H54 (cell line): ENCODE results near the gene GALNT12.

ENCODE experiments used
- DNase-seq: peaks from one replicate; pipeline ENCODE4 v3.0.0; 2011; ENCODE audit warnings: low spot score, mixed read lengths; ENCODE audit not compliant: insufficient read length
- FAIRE-seq: peaks from 3 replicates; lab custom pipeline; 2011; peaks lifted over from hg19 to GRCh38; lab: Jason Lieb, UNC
- POLR2A ChIP-seq: IDR thresholded peaks from 2 replicates; pipeline ENCODE4 v1.6.1; 2011; ENCODE audit warnings: low read depth, mild to moderate bottlenecking, low read length

The GALNT12 gene

GRCh38 chr9:98842510-98842909, 35.0 kb downstream of the GALNT12 start:
- FAIRE-seq = no peak
- DNase-seq = no peak
- no peak for TF ChIP-seq POLR2A

- no peak for DNase-seq
- FAIRE-seq = no peak
- TF ChIP-seq POLR2A = no peak
These were observed 38.6 kb downstream of the GALNT12 start for GRCh38 chr9:98846081-98846480.

- no peak for TF ChIP-seq POLR2A
- DNase-seq = no peak
- no peak for FAIRE-seq
These were observed 39.4 kb downstream of the GALNT12 start for GRCh38 chr9:98846879-98847278.

- peak; percentile 97 for FAIRE-seq
- no peak for TF ChIP-seq POLR2A
- DNase-seq = peak; percentile 97
These were observed 41.1 kb downstream of the GALNT12 start for GRCh38 chr9:98848450-98849149.

GRCh38 chr9:98849563-98849962, 42.1 kb downstream of the GALNT12 start:
- no peak for TF ChIP-seq POLR2A
- FAIRE-seq (no peak), DNase-seq (no peak)

- no peak for DNase-seq
- no peak for FAIRE-seq
- no peak for TF ChIP-seq POLR2A
These were observed 43.6 kb downstream of the GALNT12 start for GRCh38 chr9:98850851-98851729.

GRCh38 chr9:98851730-98852459, 44.4 kb downstream of the GALNT12 start:
- no peak for TF ChIP-seq POLR2A

GRCh38 chr9:98852460-98852734, 44.9 kb downstream of the GALNT12 start:
- FAIRE-seq (no peak), DNase-seq (no peak)
- no peak for TF ChIP-seq POLR2A

More at GRCh38 chr9:98851730-98852459, 44.4 kb downstream of the GALNT12 start:
- DNase-seq (no peak), FAIRE-seq (no peak)

GRCh38 chr9:98852961-98853360, 45.5 kb downstream of the GALNT12 start:
- no peak for TF ChIP-seq POLR2A
- DNase-seq (no peak), FAIRE-seq (no peak)

GRCh38 chr9:98854266-98854665, 46.8 kb downstream of the GALNT12 start:
- FAIRE-seq = no peak
- DNase-seq = no peak
- no peak for TF ChIP-seq POLR2A

GRCh38 chr9:98855592-98855991, 48.1 kb downstream of the GALNT12 start:
- FAIRE-seq (no peak), DNase-seq (no peak)
- no peak for TF ChIP-seq POLR2A

GRCh38 chr9:98856982-98857381, 49.5 kb downstream of the GALNT12 start:
- DNase-seq = no peak
- no peak for FAIRE-seq
- TF ChIP-seq POLR2A = no peak

GRCh38 chr9:98859941-98860340, 52.5 kb downstream of the GALNT12 start:
- no peak for DNase-seq
- TF ChIP-seq POLR2A = no peak

GRCh38 chr9:98860871-98861293, 53.4 kb downstream of the GALNT12 start:
- no peak for FAIRE-seq
- no peak for TF ChIP-seq POLR2A
- DNase-seq = peak; percentile 30

More at GRCh38 chr9:98859941-98860340, 52.5 kb downstream of the GALNT12 start:
- no peak for FAIRE-seq
